Spinal cord (tissue), 10 donors: Measurements from ENCODE around the gene PRKD1. TPM values are rescaled to one million over a fixed set of nuclear protein-coding genes. Genes with fewer than 3 reads are reported as not detected.
A peak's percentile ranks its signal among the peaks of the same experiment; 100 is the strongest.
"Not testable (repeated sequence)": the region's sequence is repeated elsewhere in the genome, so short reads cannot be mapped to it uniquely, and the experiment has no call there.

Experiments used
- DNase-seq, 6 donors: peaks; one replicate each; pipeline versions ENCODE4 v3.0.0 to v3.0.0-alpha.2; 2013 to 2015; ENCODE audit warnings: low spot score in 6 of 6, low read depth in 4 of 6
- H3K27ac ChIP-seq: one replicate; pipeline ENCODE4 v1.5.1; 2013; ENCODE audit warnings: low read depth, low read length, control low read depth
- H3K27me3 ChIP-seq: one replicate; pipeline ENCODE4 v1.6.1; 2013; ENCODE audit warnings: low read length; ENCODE audit not compliant: control insufficient read depth, insufficient read depth
- H3K36me3 ChIP-seq: one replicate; pipeline ENCODE4 v1.6.1; 2013; ENCODE audit warnings: low read length; ENCODE audit not compliant: control insufficient read depth, insufficient read depth
- H3K4me1 ChIP-seq: one replicate; pipeline ENCODE4 v1.6.1; 2013; ENCODE audit warnings: low read length; ENCODE audit not compliant: control insufficient read depth, insufficient read depth
- H3K4me3 ChIP-seq: one replicate; pipeline ENCODE4 v1.5.1; 2013; ENCODE audit warnings: low read depth, low read length, control low read depth
- H3K9me3 ChIP-seq: one replicate; pipeline ENCODE4 v1.6.1; 2013; ENCODE audit warnings: low read length; ENCODE audit not compliant: control insufficient read depth, insufficient read depth
- WGBS: methylation state at CpG from one replicate; pipeline ENCODE4 v1.1.5; 2013; ENCODE audit warnings: missing lambda C conversion rate; ENCODE audit not compliant: insufficient coverage; 5-methylcytosine and 5-hydroxymethylcytosine counted together
- polyA plus RNA-seq, 2 donors: library from polyadenylated mRNA; unstranded; fragments of 120-200 nt; gene quantifications; one replicate each; pipeline ENCODE4 v1.2.1, GENCODE V29; 2013; ENCODE audit not compliant: insufficient read length in 2 of 2
- total RNA-seq, 2 donors: library from RNA; depleted of rRNA in 1 of 2; stranded (reverse); fragments of 120-200 nt in 1 of 2; fragments of >200 nt in 1 of 2; gene quantifications; one replicate each; pipeline versions ENCODE4 v1.2.3 to v1.2.4, GENCODE V29; 2013 to 2014
- donor health status: healthy.

The PRKD1 gene
- total and polyA plus RNA-seq, 4 donors, result 14.4 to 23.9 (median 20.9) TPM

DNA sequence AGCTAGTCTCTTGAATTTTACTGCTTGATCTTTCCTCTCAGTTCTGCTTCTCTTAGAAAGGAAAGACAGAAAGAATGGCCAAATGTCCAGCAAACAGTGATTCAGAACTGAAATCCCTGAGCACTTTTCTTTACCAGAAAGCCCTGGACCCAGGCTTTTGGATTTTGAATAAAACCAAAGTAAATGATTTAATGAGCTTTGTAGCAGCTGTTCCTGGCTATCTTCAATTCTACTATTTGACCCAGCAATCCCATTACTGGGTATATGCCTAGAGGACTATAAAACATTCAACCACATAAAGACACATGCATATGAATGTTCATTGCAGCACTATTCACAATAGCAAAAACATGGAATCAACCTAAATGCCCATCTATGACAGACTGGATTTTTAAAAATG is 187.2 kb downstream of the PRKD1 start:
- Histone ChIP-seq H3K4me3 (no peak overlapping the region), H3K4me1 (peaks cover 6% of the 10 kb centered on the region), H3K9me3 (no peaks in the 10 kb centered on the region), H3K27ac (no peak overlapping the region), H3K36me3 (no peaks in the 10 kb centered on the region), H3K27me3 (no peaks in the 10 kb centered on the region)
- no peak for DNase-seq

DNA sequence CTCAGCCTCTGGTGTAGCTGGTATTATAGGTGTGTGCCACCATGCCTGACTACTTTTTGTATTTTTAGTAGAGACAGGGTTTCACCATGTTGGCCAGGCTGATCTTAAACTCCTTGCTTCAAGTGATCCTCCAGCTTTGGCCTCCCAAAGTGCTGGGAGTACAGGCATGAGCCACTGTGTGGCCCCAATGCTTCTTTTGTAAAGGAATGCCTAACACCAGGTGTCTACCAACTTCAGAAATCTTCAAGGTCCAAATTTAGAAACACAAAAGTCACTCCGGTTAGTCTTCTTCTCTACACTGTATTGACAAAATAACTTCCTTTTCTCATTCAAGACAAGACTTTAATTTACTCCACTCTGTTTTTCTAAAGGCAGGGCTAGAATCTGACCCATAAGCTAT is 188.7 kb downstream of the PRKD1 start:
- Histone ChIP-seq H3K9me3 (no peaks in the 10 kb centered on the region), H3K27ac (no peak overlapping the region), H3K27me3 (no peaks in the 10 kb centered on the region), H3K4me1 (peaks cover 2% of the 10 kb centered on the region), H3K36me3 (no peaks in the 10 kb centered on the region), H3K4me3 (no peak overlapping the region)
- no peak for DNase-seq
- WGBS, result 100% methylated on average over 1 of the region's 1 CpG

DNA sequence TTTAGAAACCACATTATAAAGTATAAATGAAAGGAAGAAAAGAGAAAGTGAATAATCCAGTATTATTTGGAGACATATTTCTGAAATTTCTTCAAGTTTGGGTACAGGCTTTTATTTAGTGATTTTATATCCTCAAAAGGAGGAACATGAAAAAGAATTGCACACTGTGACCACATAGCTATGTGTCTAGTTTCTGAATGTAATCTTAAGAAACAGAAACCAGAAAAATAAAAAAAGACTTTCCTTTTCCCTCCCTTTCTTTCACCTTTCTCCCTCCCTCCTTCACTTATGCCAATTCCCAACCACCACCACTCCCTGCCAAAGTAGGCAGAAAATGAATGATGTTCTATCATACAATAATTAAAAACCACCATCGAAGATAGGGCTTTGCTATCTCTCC is 189.6 kb downstream of the PRKD1 start:
- Histone ChIP-seq H3K9me3 (no peaks in the 10 kb centered on the region), H3K4me1 (no peaks in the 10 kb centered on the region), H3K27me3 (no peaks in the 10 kb centered on the region), H3K36me3 (no peaks in the 10 kb centered on the region), H3K27ac (no peak overlapping the region), H3K4me3 (no peak overlapping the region)
- no CpG with 5 or more reads among the region's 1 CpG for WGBS
- DNase-seq, result no peak

DNA sequence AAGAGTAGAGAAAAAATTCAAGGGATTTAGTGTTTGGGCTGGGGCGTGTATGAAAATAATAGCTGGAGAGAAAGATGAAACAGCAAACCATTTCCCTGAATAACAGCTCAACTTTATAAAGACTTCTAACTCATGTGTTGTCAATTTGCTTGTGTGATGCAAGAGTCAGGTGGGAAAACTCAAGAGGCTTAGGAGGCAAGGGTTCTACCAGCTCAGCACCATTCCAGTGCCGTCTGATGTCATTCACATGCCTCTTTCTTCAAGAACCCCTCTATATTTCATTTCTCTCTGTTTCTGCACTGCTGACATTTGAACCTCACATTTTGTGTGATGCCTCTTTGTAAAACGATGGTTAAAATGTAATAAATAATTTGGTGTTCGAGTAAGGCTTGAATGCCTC is 192.2 kb downstream of the PRKD1 start:
- Histone ChIP-seq H3K4me1 (no peaks in the 10 kb centered on the region), H3K27me3 (no peaks in the 10 kb centered on the region), H3K36me3 (no peaks in the 10 kb centered on the region), H3K27ac (no peak overlapping the region), H3K9me3 (no peaks in the 10 kb centered on the region), H3K4me3 (no peak overlapping the region)
- WGBS, result no CpG with 5 or more reads among the region's 4 CpGs
- DNase-seq, result no peak

DNA sequence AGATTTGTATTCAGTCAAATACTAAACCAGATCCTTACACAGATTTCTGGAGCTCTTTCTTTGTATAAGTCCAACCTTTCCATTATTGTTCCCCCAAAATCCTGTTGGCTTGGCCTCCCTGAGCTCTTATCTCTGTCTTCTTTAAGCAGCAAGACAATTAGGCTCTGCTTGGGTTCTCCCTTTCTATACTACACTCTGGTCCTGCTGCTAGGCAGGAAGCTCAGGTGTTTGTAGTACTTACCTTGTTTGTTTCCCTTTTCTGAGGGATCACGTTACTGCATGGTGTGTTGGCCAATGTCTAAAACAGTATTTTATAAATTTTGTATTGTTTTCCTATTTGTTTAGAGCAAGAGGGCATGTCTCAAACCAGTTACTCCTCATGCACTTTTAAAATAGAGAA is 192.9 kb downstream of the PRKD1 start:
- Histone ChIP-seq H3K4me3 (no peak overlapping the region), H3K27ac (no peak overlapping the region), H3K27me3 (no peaks in the 10 kb centered on the region), H3K4me1 (no peaks in the 10 kb centered on the region), H3K36me3 (no peaks in the 10 kb centered on the region), H3K9me3 (no peaks in the 10 kb centered on the region)
- no peak for DNase-seq
- WGBS, result no CpG with 5 or more reads among the region's 1 CpG

DNA sequence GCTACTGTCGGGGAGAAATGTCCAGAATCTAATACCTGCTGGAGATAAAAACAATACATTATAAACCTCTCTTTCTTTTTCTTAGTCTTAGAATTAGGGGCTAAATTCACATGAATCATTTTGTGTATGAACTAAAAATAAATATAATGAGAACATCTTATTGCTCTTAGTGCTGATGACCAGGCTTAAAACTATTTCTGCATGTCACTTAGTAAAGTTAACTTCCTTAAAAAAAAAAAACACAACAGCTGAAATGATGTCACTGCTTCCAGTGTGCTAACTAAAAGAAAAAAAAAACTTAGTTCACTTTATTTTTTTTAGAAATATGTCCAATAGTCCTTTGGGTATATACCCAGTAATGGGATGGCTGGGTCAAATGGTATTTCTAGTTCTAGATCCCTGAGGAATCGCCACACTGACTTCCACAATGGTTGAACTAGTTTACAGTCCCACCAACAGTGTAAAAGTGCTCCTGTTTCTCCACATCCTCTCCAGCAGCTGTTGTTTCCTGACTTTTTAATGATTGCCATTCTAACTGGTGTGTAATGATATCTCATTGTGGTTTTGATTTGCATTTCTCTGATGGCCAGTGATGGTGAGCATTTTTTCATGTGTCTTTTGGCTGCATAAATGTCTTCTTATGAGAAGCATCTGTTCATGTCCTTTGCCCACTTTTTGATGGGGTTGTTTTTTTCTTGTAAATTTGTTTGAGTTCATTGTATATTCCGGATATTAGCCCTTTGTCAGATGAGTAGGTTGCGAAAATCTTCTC is 200.9 kb downstream of the PRKD1 start:
- H3K9me3 ChIP-seq, H3K36me3 ChIP-seq, H3K27me3 ChIP-seq, H3K4me1 ChIP-seq, H3K27ac ChIP-seq, H3K4me3 ChIP-seq, DNase-seq: not testable (repeated sequence)
- whole genome bisulfite sequencing, result no CpG with 5 or more reads among the region's 4 CpGs

DNA sequence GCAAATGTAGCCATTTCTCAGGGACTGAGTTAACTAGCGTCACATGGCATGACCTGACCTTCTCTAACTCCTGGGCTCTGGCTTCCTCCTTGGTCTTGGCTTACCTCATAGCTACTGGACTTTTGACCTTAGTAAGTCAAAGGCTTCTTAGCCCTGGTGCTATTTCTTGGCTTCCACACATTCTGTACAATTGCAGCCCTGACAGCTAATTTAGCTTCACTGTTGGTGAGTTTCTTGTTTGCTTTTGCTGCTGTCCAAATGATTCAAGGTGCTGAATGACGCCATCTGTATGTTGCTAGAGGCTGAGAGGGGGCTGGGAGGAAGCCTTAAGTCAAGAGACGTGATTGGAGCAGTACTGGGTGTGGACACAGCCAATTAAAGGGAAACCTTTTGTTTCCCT is 202.7 kb downstream of the PRKD1 start:
- no peaks in the 10 kb centered on the region for H3K27me3 ChIP-seq
- no peak overlapping the region for H3K27ac ChIP-seq
- no peaks in the 10 kb centered on the region for H3K36me3 ChIP-seq
- H3K4me3 ChIP-seq, result no peak overlapping the region
- H3K9me3 ChIP-seq, result no peaks in the 10 kb centered on the region
- no peaks in the 10 kb centered on the region for H3K4me1 ChIP-seq
- peak in 2 of 6 donors; percentile 35 to 49 for DNase-seq
- 45% methylated on average over 3 of the region's 3 CpGs for WGBS

DNA sequence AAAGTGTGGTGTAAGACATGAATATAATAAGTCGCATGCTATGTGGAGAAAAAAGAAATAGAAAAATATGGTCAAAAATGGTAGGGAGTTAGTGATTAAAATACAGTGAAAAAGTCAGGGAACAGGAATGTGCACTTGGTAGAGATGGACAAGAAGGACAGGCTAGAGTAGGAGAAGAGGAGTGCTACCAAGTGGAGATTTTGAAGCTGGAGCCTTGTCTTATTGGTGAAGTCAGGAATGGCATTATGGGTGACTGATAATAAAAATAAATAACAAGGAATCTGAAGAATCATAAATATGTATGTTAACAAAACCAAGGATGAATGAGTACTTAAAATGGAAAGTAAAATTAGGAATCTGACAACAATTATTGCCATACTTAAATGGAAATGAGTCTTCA is 204.8 kb downstream of the PRKD1 start:
- WGBS, result 100% methylated on average over 1 of the region's 1 CpG
- no peak for DNase-seq
- Histone ChIP-seq H3K4me3 (no peak overlapping the region), H3K9me3 (no peaks in the 10 kb centered on the region), H3K27ac (no peak overlapping the region), H3K36me3 (no peaks in the 10 kb centered on the region), H3K27me3 (no peaks in the 10 kb centered on the region), H3K4me1 (no peaks in the 10 kb centered on the region)

DNA sequence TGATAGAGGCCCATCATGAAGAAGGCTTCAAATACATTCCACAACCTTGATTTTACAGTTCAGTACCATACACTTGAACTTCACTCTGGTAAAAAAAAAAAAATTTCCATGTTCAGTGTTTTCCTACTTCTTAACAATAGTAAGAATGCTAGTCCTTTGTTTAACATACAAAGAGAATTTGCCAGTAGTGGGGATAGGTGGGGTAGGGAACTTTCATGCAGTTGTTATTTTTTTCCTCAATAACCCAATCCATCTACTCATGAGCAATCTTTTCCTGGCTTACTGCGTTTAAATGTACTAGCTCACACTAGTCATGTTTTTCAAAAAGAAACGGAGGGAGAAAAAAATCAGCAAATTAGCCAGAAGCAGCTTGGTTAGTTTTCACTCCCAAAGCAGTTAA is 206.1 kb downstream of the PRKD1 start:
- no peak for DNase-seq
- WGBS, result no CpG with 5 or more reads among the region's 2 CpGs
- no peaks in the 10 kb centered on the region for H3K9me3 ChIP-seq
- no peaks in the 10 kb centered on the region for H3K4me1 ChIP-seq
- no peak overlapping the region for H3K27ac ChIP-seq
- no peak overlapping the region for H3K4me3 ChIP-seq
- H3K36me3 ChIP-seq, result no peaks in the 10 kb centered on the region
- no peaks in the 10 kb centered on the region for H3K27me3 ChIP-seq

DNA sequence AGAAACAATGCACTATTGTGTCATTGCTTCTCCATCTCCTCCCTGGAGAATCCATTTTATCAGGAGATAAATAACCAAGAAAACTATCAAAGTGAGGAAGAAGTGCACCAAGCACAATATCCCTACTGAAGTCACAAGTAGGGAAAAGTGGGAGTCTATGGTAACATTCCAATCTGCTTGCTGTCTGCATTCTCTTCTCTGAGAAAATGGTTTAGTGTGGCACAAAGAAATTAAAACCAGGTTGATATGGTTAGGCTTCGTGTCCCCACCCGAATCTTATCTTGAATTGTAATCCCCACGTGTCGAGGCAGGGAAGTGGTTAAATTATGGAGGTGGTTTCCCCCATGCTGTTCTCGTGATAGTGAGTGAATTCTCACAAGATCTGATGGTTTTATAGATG is 209.7 kb downstream of the PRKD1 start:
- 97% methylated on average over 4 of the region's 5 CpGs for WGBS
- Histone ChIP-seq H3K27ac (no peak overlapping the region), H3K36me3 (no peaks in the 10 kb centered on the region), H3K4me1 (peaks cover 3% of the 10 kb centered on the region), H3K27me3 (no peaks in the 10 kb centered on the region), H3K9me3 (no peaks in the 10 kb centered on the region), H3K4me3 (no peak overlapping the region)
- no peak for DNase-seq
